Fibroblast of lung (primary cell): ENCODE measurements around the gene PEDS1. TPM values are rescaled to one million over a fixed set of nuclear protein-coding genes. Genes with fewer than 3 reads are reported as not detected.

Experiments
- DNase-seq, 2 donors: peaks; one replicate each; pipeline versions ENCODE4 v3.0.0 to v3.0.0-alpha.2; 2010; ENCODE audit warnings: low read depth in 2 of 2
- H2AFZ ChIP-seq: 2 replicates; pipeline ENCODE4 v1.5.1; 2012; ENCODE audit warnings: low read length, control low read depth, inconsistent platforms
- H3K27ac ChIP-seq: 2 replicates; pipeline ENCODE4 v1.5.1; 2011; ENCODE audit warnings: low read length, control low read depth; ENCODE audit not compliant: insufficient read depth
- H3K27me3 ChIP-seq: 2 replicates; pipeline ENCODE4 v1.5.1; 2011; ENCODE audit warnings: mild to moderate bottlenecking, low read length; ENCODE audit not compliant: control insufficient read depth, insufficient read depth
- H3K36me3 ChIP-seq: 2 replicates; pipeline ENCODE4 v1.5.1; 2011; ENCODE audit warnings: low read length; ENCODE audit not compliant: control insufficient read depth, insufficient read depth
- H3K4me1 ChIP-seq: 2 replicates; pipeline ENCODE4 v1.5.1; 2011; ENCODE audit warnings: low read length; ENCODE audit not compliant: control insufficient read depth, insufficient read depth; ENCODE audit errors: extremely low read depth
- H3K4me2 ChIP-seq: 2 replicates; pipeline ENCODE4 v1.5.1; 2011; ENCODE audit warnings: low read length, control low read depth; ENCODE audit not compliant: insufficient read depth; ENCODE audit errors: extremely low read depth
- H3K4me3 ChIP-seq, 4 experiments: fragments of 200-600 bp in 1 of 4; sonication (generic) in 1 of 4; replicated peaks in 1 of 4; 2 replicates each; pipeline ENCODE4 v1.5.1; 2011 to 2016; ENCODE audit warnings: low read length in 4 of 4, low read depth in 3 of 4, mild to moderate bottlenecking in 3 of 4, control low read depth in 2 of 4, inconsistent platforms in 1 of 4, mixed read lengths in 1 of 4; ENCODE audit not compliant: insufficient read depth in 1 of 4; ENCODE audit errors: control extremely low read depth in 1 of 4
- H3K79me2 ChIP-seq: 2 replicates; pipeline ENCODE4 v1.5.1; 2012; ENCODE audit warnings: mild to moderate bottlenecking, low read length, inconsistent platforms; ENCODE audit not compliant: control insufficient read depth, insufficient read depth
- H3K9ac ChIP-seq: 2 replicates; pipeline ENCODE4 v1.5.1; 2011; ENCODE audit warnings: mild to moderate bottlenecking, low read length, control low read depth; ENCODE audit not compliant: insufficient read depth
- H3K9me3 ChIP-seq: 2 replicates; pipeline ENCODE4 v1.5.1; 2012; ENCODE audit warnings: low read depth, low read length; ENCODE audit not compliant: control insufficient read depth, insufficient read depth
- H4K20me1 ChIP-seq: 2 replicates; pipeline ENCODE4 v1.5.1; 2011; ENCODE audit warnings: low read length; ENCODE audit not compliant: control insufficient read depth, insufficient read depth; ENCODE audit errors: extremely low read depth
- CTCF ChIP-seq, 2 donors: IDR thresholded peaks in 1 of 2; conservative IDR thresholded peaks in 1 of 2; 1 replicate in 1 of 2; 2 replicates in 1 of 2; pipeline ENCODE4 v1.5.1; 2011 to 2012; ENCODE audit warnings: low read length in 2 of 2, control low read depth in 1 of 2, inconsistent platforms in 1 of 2, low read depth in 1 of 2, mild to moderate bottlenecking in 1 of 2
- EZH2 ChIP-seq: IDR thresholded peaks from 2 replicates; pipeline ENCODE4 v1.5.1; 2012; ENCODE audit warnings: low read length, control low read depth, mild to moderate bottlenecking; ENCODE audit errors: missing control alignments
- polyA plus RNA-seq, 2 donors: library from polyadenylated mRNA; depleted of rRNA in 1 of 2; stranded (reverse) in 1 of 2; unstranded in 1 of 2; fragments of >200 nt; gene quantifications; 2 replicates each; pipeline ENCODE4 v1.2.1, GENCODE V29; 2011 to 2012; ENCODE audit warnings: missing spikeins in 1 of 2
- total RNA-seq: library from RNA; depleted of rRNA; stranded (reverse); fragments of >200 nt; gene quantifications from 2 replicates; pipeline ENCODE4 v1.2.1, GENCODE V29; 2014

PEDS1 gene
- total and polyA plus RNA-seq, 2 donors (not counting 1 experiment from before 2014, with no cell fraction given), result 8.3 to 56.9 TPM

DNA sequence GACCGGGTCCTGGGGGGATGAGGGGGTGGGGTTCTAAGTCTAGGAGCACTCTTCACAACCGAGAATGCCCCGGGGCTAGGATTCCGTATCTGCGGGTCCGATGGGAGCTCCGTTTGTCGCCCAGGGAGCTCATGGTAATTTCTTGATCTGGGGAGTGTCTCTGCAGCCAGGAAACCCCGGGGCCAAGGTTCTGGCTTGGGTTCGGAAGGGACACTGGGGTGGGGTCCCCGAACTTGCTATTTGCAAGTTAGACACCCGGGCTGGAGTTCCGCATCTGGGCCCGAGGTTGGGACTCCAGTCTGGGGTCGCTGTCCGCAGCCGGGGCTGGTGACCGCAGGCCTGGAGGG lies 397 bp downstream of the PEDS1 start:
- TF ChIP-seq EZH2 (no peak), CTCF (conservative IDR thresholded peaks at IDR 0.05 in 1 of 2, IDR thresholded peaks at IDR 0.05 in 1 of 2; ENCODE audit: low read depth in 1 of 2, low read length in 2 of 2) (no peak)
- peak overlapping the region; percentile 74 for H3K9ac ChIP-seq
- no peak overlapping the region for H2AFZ ChIP-seq
- H3K27ac ChIP-seq, result peak overlapping the region; percentile 70
- peaks cover 51% of the 10 kb centered on the region for H3K79me2 ChIP-seq
- H3K4me2 ChIP-seq, result peak overlapping the region; percentile 96
- peaks cover 16% of the 10 kb centered on the region for H3K4me1 ChIP-seq
- no peaks in the 10 kb centered on the region for H4K20me1 ChIP-seq
- peak overlapping the region; percentile 55 to 90 (median 86) for H3K4me3 ChIP-seq
- H3K27me3 ChIP-seq, result no peaks in the 10 kb centered on the region
- peaks cover 7% of the 10 kb centered on the region for H3K36me3 ChIP-seq
- DNase-seq, result no peak
- no peaks in the 10 kb centered on the region for H3K9me3 ChIP-seq

DNA sequence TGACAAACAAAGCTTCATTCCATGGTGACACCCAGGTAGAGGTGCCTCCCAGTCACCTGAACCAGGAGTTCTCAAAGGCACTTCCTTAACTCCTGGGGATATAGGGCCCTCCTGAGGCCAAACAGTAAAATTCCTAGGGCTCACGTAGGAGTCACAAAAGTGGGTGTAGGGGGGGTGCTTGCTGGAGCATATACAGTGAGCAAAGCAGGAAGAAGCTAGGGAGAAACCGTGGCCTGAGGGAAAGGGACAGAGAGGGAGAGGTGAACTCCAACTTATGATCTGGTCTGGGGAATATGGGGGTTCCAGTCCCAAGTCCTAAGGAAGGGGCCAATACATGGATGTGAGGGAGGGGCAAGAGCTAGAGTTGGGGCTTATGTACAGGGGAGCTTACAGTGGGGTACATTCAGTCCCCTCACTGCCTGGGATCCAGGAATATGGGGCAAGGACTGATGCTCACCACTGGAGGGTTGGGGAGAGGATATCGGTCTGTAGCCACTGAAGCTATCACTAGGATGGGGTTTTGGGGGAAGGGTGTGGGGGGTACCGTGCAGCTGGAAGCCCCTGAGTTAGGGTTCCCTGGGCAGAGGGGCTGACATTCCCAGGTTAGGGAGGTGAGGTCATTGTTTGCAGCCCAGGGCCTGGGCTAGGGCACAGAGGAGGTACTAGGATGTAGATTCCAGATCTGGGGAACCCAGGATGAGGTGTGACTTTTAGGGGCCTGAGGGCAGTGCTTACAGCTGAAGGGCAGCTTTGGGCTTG lies 950 bp downstream of the PEDS1 start:
- Histone ChIP-seq H3K79me2 (peaks cover 56% of the 10 kb centered on the region), H2AFZ (no peak overlapping the region), H3K4me3 (peak overlapping the region; percentile 55 to 90 (median 86)), H3K9me3 (no peaks in the 10 kb centered on the region), H3K9ac (peak overlapping the region; percentile 74), H3K4me1 (peaks cover 18% of the 10 kb centered on the region), H3K27me3 (no peaks in the 10 kb centered on the region), H4K20me1 (no peaks in the 10 kb centered on the region), H3K4me2 (peak overlapping the region; percentile 96), H3K27ac (peak overlapping the region; percentile 70), H3K36me3 (peaks cover 9% of the 10 kb centered on the region)
- TF ChIP-seq CTCF (conservative IDR thresholded peaks at IDR 0.05 in 1 of 2, IDR thresholded peaks at IDR 0.05 in 1 of 2; ENCODE audit: low read depth in 1 of 2, low read length in 2 of 2), result no peak
- TF ChIP-seq EZH2, result no peak
- no peak for DNase-seq

- Histone ChIP-seq H2AFZ (no peak overlapping the region), H4K20me1 (no peaks in the 10 kb centered on the region), H3K79me2 (peaks cover 69% of the 10 kb centered on the region), H3K4me1 (peaks cover 24% of the 10 kb centered on the region), H3K27ac (no peak overlapping the region), H3K9ac (no peak overlapping the region), H3K36me3 (peaks cover 15% of the 10 kb centered on the region), H3K4me3 (peak overlapping the region in 1 of 4 experiments; percentile 45), H3K9me3 (no peaks in the 10 kb centered on the region), H3K4me2 (peak overlapping the region; percentile 48), H3K27me3 (no peaks in the 10 kb centered on the region)
- no peak for DNase-seq
- TF ChIP-seq EZH2, result no peak
- no peak for TF ChIP-seq CTCF (conservative IDR thresholded peaks at IDR 0.05 in 1 of 2, IDR thresholded peaks at IDR 0.05 in 1 of 2; ENCODE audit: low read depth in 1 of 2, low read length in 2 of 2)
Observed at GRCh38 chr20:50151034-50151743, 2.3 kb downstream of the PEDS1 start.
